ENCODE data around the gene LRRK1.

- TF ChIP-seq TAF1 (IDR thresholded peaks at IDR 0.05; ENCODE audit: borderline replicate concordance, low read depth, low read length) = no peak
- no peak for TF ChIP-seq POLR2AphosphoS5 (IDR thresholded peaks at IDR 0.05; ENCODE audit: low read depth, low read length)
- no peak for TF ChIP-seq POLR2A (IDR thresholded peaks at IDR 0.05; ENCODE audit: low read depth, low read length)
These were observed 100.3 kb downstream of the LRRK1 start for GRCh38 chr15:101019366-101019896.
